GM12878 (cell line): ENCODE results near the gene CCDC88C.

Experiments
- BCL11A ChIP-seq: IDR thresholded peaks from 2 replicates; pipeline ENCODE4 v1.6.1; 2011; ENCODE audit warnings: low read depth, low read length
- EZH2 ChIP-seq: IDR thresholded peaks from 2 replicates; pipeline ENCODE4 v1.6.1; 2012; ENCODE audit warnings: low read depth, mild to moderate bottlenecking, control low read depth, inconsistent platforms, low read length, borderline replicate concordance; ENCODE audit not compliant: control insufficient read depth
- KDM1A ChIP-seq: fragments of 200-600 bp; sonication (generic); IDR thresholded peaks from 2 replicates; pipeline ENCODE4 v1.6.1; 2016; ENCODE audit warnings: borderline replicate concordance
- POLR2AphosphoS5 ChIP-seq: IDR thresholded peaks from 2 replicates; pipeline ENCODE4 v1.6.1; 2011; ENCODE audit warnings: mild to moderate bottlenecking, low read length, inconsistent platforms
- SRF ChIP-seq, 2 experiments: IDR thresholded peaks; 2 replicates each; pipeline ENCODE4 v1.6.1; 2011; ENCODE audit warnings: low read depth in 2 of 2, low read length in 2 of 2, mild to moderate bottlenecking in 1 of 2, moderate library complexity in 1 of 2
- SUZ12 ChIP-seq: fragments of 200-600 bp; sonication (generic); IDR thresholded peaks from one replicate; pipeline ENCODE4 v1.6.1; 2018; ENCODE audit warnings: antibody characterized with exemption, mild to moderate bottlenecking; ENCODE audit not compliant: unreplicated experiment
- TAF1 ChIP-seq: IDR thresholded peaks from 2 replicates; pipeline ENCODE4 v1.6.1; 2011; ENCODE audit warnings: mild to moderate bottlenecking, low read depth, low read length, borderline replicate concordance
- ZSCAN29 ChIP-seq: fragments of 450-650 bp; IDR thresholded peaks from 2 replicates; pipeline ENCODE4 v1.6.1; 2017; ENCODE audit warnings: mild to moderate bottlenecking, moderate library complexity
- TF ChIP-seq, protein P1 (sequence below): IDR thresholded peaks from 2 replicates; pipeline ENCODE4 v1.6.1; 2012; ENCODE audit warnings: low read depth, low read length, improper control_type of control experiment
- TF ChIP-seq, protein P2 (sequence below), 3 experiments: IDR thresholded peaks in 2 of 3; conservative IDR thresholded peaks in 1 of 3; 2 replicates each; pipeline ENCODE4 v1.5.1; 2011; ENCODE audit warnings: low read depth in 3 of 3, low read length in 3 of 3, mild to moderate bottlenecking in 3 of 3, control low read depth in 2 of 3, moderate library complexity in 2 of 3, inconsistent platforms in 1 of 3, mixed read lengths in 1 of 3; ENCODE audit not compliant: control insufficient read depth in 2 of 3, insufficient read depth in 1 of 3; ENCODE audit errors: extremely low read depth in 1 of 3

GRCh38 chr14:91307046-91307445 is 110.6 kb downstream of the CCDC88C start:
- TF ChIP-seq POLR2AphosphoS5 (no peak), EZH2 (no peak), SRF (IDR thresholded peaks at IDR 0.05; ENCODE audit: low read depth in 2 of 2, low read length in 2 of 2) (no peak), KDM1A (no peak), BCL11A (no peak), ZSCAN29 (no peak), SUZ12 (no peak), TAF1 (no peak)
- TF ChIP-seq, protein P1, sequence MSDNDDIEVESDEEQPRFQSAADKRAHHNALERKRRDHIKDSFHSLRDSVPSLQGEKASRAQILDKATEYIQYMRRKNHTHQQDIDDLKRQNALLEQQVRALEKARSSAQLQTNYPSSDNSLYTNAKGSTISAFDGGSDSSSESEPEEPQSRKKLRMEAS, result no peak
- TF ChIP-seq, protein P2, sequence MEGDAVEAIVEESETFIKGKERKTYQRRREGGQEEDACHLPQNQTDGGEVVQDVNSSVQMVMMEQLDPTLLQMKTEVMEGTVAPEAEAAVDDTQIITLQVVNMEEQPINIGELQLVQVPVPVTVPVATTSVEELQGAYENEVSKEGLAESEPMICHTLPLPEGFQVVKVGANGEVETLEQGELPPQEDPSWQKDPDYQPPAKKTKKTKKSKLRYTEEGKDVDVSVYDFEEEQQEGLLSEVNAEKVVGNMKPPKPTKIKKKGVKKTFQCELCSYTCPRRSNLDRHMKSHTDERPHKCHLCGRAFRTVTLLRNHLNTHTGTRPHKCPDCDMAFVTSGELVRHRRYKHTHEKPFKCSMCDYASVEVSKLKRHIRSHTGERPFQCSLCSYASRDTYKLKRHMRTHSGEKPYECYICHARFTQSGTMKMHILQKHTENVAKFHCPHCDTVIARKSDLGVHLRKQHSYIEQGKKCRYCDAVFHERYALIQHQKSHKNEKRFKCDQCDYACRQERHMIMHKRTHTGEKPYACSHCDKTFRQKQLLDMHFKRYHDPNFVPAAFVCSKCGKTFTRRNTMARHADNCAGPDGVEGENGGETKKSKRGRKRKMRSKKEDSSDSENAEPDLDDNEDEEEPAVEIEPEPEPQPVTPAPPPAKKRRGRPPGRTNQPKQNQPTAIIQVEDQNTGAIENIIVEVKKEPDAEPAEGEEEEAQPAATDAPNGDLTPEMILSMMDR (IDR thresholded peaks at IDR 0.05 in 2 of 3, conservative IDR thresholded peaks at IDR 0.05 in 1 of 3; ENCODE audit: control insufficient read depth in 2 of 3, extremely low read depth in 1 of 3, insufficient read depth in 1 of 3, low read depth in 3 of 3, low read length in 3 of 3), result no peak
